ENCODE measurements around the gene NT5C2. TPM values are rescaled to one million over a fixed set of nuclear protein-coding genes. Genes with fewer than 3 reads are reported as not detected.
"Not testable (repeated sequence)": the region's sequence is repeated elsewhere in the genome, so short reads cannot be mapped to it uniquely, and the experiment has no call there.

Gene NT5C2
- total RNA-seq, 2 experiments from 2014 or later = 39.3 to 44.3 TPM

DNA sequence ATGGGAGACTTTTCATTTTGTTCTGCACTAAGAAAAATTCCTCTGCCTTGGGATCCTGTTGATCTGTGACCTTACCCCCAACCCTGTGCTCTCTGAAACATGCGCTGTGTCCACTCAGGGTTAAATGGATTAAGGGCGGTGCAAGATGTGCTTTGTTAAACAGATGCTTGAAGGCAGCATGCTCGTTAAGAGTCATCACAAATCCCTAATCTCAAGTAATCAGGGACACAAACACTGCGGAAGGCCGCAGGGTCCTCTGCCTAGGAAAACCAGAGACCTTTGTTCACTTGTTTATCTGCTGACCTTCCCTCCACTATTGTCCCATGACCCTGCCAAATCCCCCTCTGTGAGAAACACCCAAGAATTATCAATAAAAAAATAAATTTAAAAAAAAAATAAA lies 62.9 kb downstream of the NT5C2 start:
- H3K4me3 Mint-ChIP-seq; H3K27me3 Mint-ChIP-seq (ENCODE audit: low read depth); H3K27ac Mint-ChIP-seq; DNase-seq; intact Hi-C loops (cut with micrococcal nuclease); CTCF ChIA-PET: not testable (repeated sequence)
- Mint-ChIP-seq H3K4me1 (ENCODE audit: low read depth) (peaks cover 24% of the 10 kb centered on the region), H3K36me3 (ENCODE audit: low read depth) (peaks cover 32% of the 10 kb centered on the region), H3K9me3 (peaks cover 12% of the 10 kb centered on the region)

DNA sequence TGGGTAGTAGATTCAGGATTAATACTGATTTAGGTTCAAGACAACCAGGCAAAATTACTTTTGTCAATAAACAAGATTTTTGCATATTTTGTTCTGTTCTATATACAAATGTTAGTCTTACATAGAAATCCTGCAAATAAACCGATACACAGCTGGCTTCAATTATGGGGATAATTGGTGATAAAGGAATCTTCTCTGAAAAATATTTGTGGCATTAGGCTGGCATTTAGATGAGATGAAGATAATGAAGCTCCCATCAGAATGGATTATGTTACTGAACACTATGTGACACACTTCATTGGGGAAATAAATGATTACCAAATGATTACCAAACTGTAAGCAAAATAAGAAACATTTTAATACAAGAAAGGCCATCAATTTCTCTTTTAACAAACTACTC lies 65.8 kb downstream of the NT5C2 start:
- DNase-seq = no peak
- peaks cover 9% of the 10 kb centered on the region for H3K4me1 Mint-ChIP-seq (ENCODE audit: low read depth)
- H3K9me3 Mint-ChIP-seq = no peaks in the 10 kb centered on the region
- H3K36me3 Mint-ChIP-seq (ENCODE audit: low read depth) = peaks cover 8% of the 10 kb centered on the region
- CTCF ChIA-PET = no interaction called here
- H3K27ac Mint-ChIP-seq = no peak overlapping the region
- no peak overlapping the region for H3K4me3 Mint-ChIP-seq
- no peaks in the 10 kb centered on the region for H3K27me3 Mint-ChIP-seq (ENCODE audit: low read depth)
- intact Hi-C loops (cut with micrococcal nuclease) = no loop called here

DNA sequence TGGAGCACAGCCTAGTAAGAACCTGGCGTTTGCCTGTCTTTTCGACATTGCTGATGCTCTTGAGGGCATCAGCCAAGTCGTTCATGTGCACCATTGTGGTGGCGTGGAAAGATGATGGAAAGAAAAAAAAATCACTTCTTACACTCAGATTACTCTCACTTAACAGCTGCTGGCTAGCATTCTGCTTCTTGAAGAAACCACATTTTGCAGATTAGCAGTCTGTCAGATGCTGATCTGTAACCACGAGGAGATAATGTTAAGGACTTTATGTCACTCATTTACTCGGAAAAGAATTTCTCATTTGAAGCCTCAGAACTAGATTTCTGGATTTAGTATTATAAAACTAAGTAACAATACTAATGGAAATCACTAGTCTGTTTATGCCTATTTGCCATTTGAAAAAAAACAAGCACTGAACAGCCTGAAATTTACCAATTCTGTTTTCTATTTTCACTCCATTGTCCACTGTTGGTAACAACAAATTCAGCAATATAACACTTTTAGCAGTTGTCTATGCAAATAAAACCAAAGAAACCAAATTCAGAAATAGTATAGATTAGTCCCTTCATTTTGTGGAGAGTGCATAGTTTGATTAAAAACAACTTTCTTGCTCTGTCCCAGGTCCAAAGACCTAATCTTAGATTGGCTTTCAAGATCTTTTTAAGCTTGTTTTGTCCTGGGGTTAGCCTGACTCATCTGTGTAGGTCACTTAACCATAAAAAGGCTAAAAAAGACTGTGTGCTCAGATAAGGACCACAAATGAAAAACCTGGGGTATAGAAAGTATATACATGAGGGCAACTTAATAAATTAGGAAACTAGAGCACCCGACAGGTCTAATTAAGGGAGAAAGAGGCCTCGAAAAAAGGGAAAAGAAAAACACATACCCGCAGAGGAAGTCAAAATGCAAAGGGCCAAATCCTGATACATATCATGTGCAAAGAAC lies 67.5 kb downstream of the NT5C2 start:
- H3K27me3 Mint-ChIP-seq (ENCODE audit: low read depth) = no peaks in the 10 kb centered on the region
- no peak overlapping the region for H3K27ac Mint-ChIP-seq
- H3K4me1 Mint-ChIP-seq (ENCODE audit: low read depth) = peaks cover 9% of the 10 kb centered on the region
- CTCF ChIA-PET = interaction anchor here (1.1 kb wide), 1 partner anchor 12 kb away, joined by 3 read pairs; no protein-coding TSS in a partner anchor
- H3K4me3 Mint-ChIP-seq = no peak overlapping the region
- DNase-seq = no peak
- no peaks in the 10 kb centered on the region for H3K9me3 Mint-ChIP-seq
- intact Hi-C loops (cut with micrococcal nuclease) = no loop called here
- peaks cover 2% of the 10 kb centered on the region for H3K36me3 Mint-ChIP-seq (ENCODE audit: low read depth)

DNA sequence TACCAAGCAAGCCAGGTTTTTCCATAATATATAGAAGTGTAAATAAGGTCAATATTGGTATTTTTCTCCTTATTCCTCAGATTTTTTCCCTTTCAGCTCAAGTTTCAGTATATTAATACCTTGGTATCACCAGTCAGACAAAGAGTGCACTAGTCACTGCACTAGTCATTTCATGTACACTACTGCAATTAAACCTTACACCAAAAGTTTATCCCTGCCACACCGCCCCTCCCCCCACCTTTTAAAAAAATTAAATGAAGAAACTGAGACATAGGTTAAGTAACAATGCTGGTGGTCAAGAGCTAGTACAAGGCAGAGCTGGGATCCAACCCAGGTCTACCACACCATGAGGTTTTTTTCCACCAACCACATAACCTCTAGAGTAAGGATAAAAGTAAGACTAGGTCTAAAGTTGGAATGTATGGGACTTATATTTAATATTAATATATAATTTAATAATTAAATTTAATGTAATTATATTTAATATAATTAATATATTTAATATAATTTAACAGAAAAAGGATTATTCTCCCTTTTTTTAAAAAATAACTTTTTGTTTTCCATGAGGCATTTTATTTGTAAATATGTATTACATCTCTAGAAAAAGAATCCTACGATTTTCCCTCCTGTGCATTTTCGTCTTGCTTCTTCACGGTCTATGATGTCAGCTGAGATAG lies 68.5 kb downstream of the NT5C2 start:
- DNase-seq = peak; percentile 15
- intact Hi-C loops (cut with micrococcal nuclease) = no loop called here
- Mint-ChIP-seq H3K27ac (no peak overlapping the region), H3K4me3 (no peak overlapping the region), H3K27me3 (ENCODE audit: low read depth) (no peaks in the 10 kb centered on the region), H3K36me3 (ENCODE audit: low read depth) (peaks cover 2% of the 10 kb centered on the region), H3K4me1 (ENCODE audit: low read depth) (peaks cover 9% of the 10 kb centered on the region), H3K9me3 (no peaks in the 10 kb centered on the region)
- CTCF ChIA-PET = no interaction called here

DNA sequence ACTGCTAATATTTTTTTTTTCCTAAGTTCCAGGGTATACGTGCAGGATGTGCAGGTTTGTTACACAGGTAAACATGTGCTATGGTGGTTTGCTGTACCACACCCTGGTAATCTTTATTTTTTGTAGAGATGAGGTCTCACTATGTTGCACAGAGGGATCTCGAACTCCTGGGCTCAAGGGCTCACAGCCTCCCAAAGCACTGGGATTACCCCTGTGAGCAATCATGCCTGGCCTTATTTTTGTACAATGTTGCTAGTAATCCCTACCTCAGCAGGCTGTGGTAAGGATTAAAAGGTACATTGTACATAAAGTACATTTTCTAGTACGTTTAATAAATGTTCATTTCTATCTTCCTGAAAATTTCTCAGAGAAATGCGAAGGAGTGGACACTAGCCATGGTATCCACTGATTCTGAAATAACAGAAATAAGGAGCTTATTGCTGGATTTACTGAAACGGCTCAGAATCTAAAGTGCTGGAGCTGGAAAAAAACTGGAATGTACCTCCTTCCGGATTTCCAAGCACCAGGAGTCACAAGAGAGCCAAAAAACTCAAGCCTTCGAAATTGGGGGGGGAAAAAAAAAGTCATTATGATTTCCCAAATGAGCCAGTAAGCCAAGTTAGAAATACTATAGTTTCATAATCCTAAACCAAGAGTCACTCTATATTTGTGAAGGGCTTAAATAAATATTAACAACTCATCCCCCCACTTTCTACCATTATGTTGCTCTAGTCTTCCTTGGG lies 69.6 kb downstream of the NT5C2 start:
- Mint-ChIP-seq H3K36me3 (ENCODE audit: low read depth) (peaks cover 2% of the 10 kb centered on the region), H3K4me3 (no peak overlapping the region), H3K9me3 (no peaks in the 10 kb centered on the region), H3K27me3 (ENCODE audit: low read depth) (no peaks in the 10 kb centered on the region), H3K4me1 (ENCODE audit: low read depth) (peaks cover 9% of the 10 kb centered on the region), H3K27ac (no peak overlapping the region)
- intact Hi-C loops (cut with micrococcal nuclease) = no loop called here
- no peak for DNase-seq
- CTCF ChIA-PET = interaction anchor here (0.7 kb wide), 2 partner anchors 115 to 118 kb away, joined by 4 read pairs; no protein-coding TSS in a partner anchor

DNA sequence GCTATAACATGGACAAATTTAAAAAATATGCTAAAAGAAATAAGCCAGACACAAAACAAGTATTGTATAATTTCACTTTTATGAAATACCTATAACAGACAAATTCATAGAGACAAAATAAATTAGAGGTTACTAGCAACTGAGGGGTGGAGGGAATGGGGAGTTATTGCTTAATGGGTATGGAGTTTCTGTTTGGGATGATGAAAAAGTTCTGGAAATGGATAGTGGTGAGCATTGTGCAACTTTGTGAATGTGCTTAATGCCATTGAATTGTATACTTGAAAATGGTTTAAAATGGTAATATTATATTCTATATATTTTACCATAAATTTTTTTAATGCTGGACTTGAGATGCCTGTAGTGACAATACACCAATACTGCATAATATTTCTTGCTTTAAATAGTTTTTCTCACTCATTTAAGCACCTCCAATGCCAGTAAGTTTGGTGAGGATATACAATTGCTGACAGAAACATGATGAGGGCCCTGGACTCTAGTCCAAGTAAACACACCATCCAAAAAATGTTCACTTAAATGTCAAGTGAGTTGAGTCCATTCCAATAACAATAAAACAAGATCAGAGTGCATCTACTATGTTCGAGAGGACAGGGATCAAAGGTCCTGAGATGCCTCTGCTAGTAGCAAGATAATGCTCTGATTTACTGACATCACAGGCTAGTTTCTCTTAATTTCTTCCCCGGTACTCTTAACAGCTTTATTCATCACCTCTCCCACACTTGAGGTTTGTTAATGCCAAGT lies 71.9 kb downstream of the NT5C2 start:
- peaks cover 1% of the 10 kb centered on the region for H3K36me3 Mint-ChIP-seq (ENCODE audit: low read depth)
- intact Hi-C loops (cut with micrococcal nuclease) = no loop called here
- CTCF ChIA-PET = no interaction called here
- no peaks in the 10 kb centered on the region for H3K27me3 Mint-ChIP-seq (ENCODE audit: low read depth)
- no peak overlapping the region for H3K27ac Mint-ChIP-seq
- DNase-seq = no peak
- H3K4me1 Mint-ChIP-seq (ENCODE audit: low read depth) = peaks cover 9% of the 10 kb centered on the region
- H3K9me3 Mint-ChIP-seq = no peaks in the 10 kb centered on the region
- H3K4me3 Mint-ChIP-seq = no peak overlapping the region

DNA sequence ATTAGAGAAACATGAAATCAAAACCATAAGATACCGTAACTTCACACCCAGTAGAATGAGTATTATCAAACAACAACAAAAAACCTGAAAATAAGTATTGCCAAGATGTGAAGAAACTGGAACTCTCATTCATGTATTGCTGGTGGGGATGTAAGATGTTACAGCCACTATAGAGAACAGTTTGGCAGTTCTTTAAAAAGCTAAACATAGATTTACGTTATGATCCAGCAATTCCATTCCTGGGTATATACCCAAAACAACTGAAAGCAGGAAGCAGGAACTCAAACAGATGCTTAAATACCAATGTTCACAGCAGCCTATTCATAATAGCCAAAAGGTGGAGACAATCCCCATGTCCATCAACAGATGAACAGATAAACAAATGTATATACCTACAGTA lies 72.5 kb downstream of the NT5C2 start:
- CTCF ChIA-PET = interaction anchor here (0.7 kb wide), 1 partner anchor 168 kb away, joined by 4 read pairs; no protein-coding TSS in a partner anchor
- Mint-ChIP-seq H3K27me3 (ENCODE audit: low read depth) (no peaks in the 10 kb centered on the region), H3K36me3 (ENCODE audit: low read depth) (peaks cover 1% of the 10 kb centered on the region), H3K4me1 (ENCODE audit: low read depth) (peaks cover 6% of the 10 kb centered on the region), H3K27ac (no peak overlapping the region), H3K9me3 (no peaks in the 10 kb centered on the region), H3K4me3 (no peak overlapping the region)
- DNase-seq = no peak
- intact Hi-C loops (cut with micrococcal nuclease) = no loop called here

DNA sequence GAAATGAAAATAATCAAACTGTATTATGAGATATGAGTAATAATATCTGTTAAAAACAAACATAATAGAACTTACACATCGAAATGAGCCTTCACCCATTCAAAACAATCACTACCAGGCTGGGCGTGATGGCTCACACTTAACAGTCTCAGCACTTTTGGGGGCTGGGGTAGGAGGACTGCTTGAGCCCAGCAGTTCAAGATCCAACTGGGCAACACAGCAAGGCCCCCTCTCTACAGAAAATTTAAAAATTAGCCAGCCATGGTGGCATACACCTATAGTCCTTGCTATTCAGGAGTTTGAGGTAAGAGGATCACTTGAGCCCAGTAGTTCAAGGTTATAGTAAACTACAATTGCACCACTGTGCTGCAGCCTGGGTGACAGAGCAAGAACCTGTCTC lies 75.8 kb downstream of the NT5C2 start:
- no peak overlapping the region for H3K4me3 Mint-ChIP-seq
- H3K36me3 Mint-ChIP-seq (ENCODE audit: low read depth) = peaks cover 1% of the 10 kb centered on the region
- no peaks in the 10 kb centered on the region for H3K9me3 Mint-ChIP-seq
- intact Hi-C loops (cut with micrococcal nuclease) = no loop called here
- no peak overlapping the region for H3K27ac Mint-ChIP-seq
- CTCF ChIA-PET = interaction anchor here (0.7 kb wide), 1 partner anchor 47 kb away, joined by 3 read pairs; no protein-coding TSS in a partner anchor
- no peaks in the 10 kb centered on the region for H3K27me3 Mint-ChIP-seq (ENCODE audit: low read depth)
- H3K4me1 Mint-ChIP-seq (ENCODE audit: low read depth) = peaks cover 6% of the 10 kb centered on the region
- no peak for DNase-seq

DNA sequence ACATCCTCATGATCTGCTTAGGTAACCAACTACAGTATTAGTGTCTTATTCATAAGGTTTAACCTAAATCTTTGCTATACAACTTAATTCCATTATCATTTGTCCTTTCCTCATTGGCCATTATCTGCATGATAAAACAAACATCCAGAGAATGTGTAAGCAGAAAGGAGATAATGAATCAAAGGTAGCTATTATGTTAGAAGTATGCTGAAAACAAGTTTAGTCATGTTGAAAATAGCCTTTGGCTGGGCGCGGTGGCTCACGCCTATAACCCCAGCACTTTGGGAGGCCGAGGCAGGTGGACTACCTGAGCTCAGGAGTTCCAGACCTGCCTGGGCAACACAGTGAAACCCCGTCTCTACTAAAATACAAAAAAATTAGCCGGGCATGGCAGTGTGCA lies 78.2 kb downstream of the NT5C2 start:
- H3K4me3 Mint-ChIP-seq = no peak overlapping the region
- DNase-seq = no peak
- H3K27ac Mint-ChIP-seq = no peak overlapping the region
- H3K9me3 Mint-ChIP-seq = no peaks in the 10 kb centered on the region
- CTCF ChIA-PET = no interaction called here
- H3K36me3 Mint-ChIP-seq (ENCODE audit: low read depth) = peaks cover 1% of the 10 kb centered on the region
- peaks cover 18% of the 10 kb centered on the region for H3K4me1 Mint-ChIP-seq (ENCODE audit: low read depth)
- intact Hi-C loops (cut with micrococcal nuclease) = no loop called here
- no peaks in the 10 kb centered on the region for H3K27me3 Mint-ChIP-seq (ENCODE audit: low read depth)

DNA sequence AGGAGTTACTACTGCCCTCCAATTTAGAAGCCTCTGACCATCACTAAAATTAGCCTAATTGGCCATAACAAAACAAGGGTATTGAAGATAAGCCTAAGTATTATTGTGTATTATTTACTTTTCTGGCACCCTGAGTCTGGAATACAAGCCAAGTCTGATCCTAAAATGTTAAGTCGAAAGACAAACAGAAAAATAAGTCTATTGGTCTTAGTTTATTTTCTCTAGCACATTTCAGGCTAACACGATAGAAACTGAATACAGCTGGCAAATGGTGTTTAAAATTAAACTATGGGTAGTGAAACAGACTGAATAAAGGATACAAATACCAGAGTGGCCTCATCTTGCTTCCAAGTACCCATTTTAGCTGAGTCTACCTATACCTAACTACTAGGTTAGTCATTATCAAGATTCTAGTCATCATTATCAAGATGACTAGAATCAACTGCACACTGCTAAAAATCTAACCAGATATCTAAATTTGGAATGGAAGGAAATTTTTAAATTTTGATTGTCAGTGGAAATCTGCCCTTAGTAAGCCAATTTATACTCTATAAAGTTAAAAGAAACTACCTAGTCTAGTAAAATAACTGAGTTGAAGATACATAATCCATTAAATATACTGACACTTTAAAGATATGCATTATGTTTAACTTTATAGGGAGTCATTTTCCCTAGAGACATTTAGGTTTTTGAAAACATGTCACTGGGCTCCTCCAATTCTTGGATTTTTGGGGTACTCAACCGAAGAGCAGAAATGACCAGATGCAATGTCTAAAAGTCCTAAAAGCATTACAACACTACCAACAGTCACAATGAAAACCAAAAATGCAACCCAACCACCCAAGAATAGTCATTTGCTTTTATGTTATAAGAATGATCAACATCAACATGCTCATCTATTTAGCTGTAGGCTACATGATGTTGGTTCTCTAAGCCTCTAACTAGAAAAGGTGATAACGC lies 80.9 kb downstream of the NT5C2 start:
- no peak overlapping the region for H3K4me3 Mint-ChIP-seq
- H3K27me3 Mint-ChIP-seq (ENCODE audit: low read depth) = no peaks in the 10 kb centered on the region
- peaks cover 18% of the 10 kb centered on the region for H3K4me1 Mint-ChIP-seq (ENCODE audit: low read depth)
- no peak for DNase-seq
- H3K9me3 Mint-ChIP-seq = no peaks in the 10 kb centered on the region
- peak overlapping the region; percentile 41 for H3K27ac Mint-ChIP-seq
- no peaks in the 10 kb centered on the region for H3K36me3 Mint-ChIP-seq (ENCODE audit: low read depth)
- intact Hi-C loops (cut with micrococcal nuclease) = loop anchor here (1.0 to 2.0 kb wide), 3 partner anchors 23 to 81 kb away; partner anchors contain the start of gene NT5C2
- CTCF ChIA-PET = interaction anchor here (0.8 to 1.5 kb wide), 3 partner anchors 14 to 132 kb away, joined by 3 to 5 read pairs (median 4); no protein-coding TSS in a partner anchor
